Naive B cell (primary cell): ENCODE results near the gene CALM1. TPM values are rescaled to one million over a fixed set of nuclear protein-coding genes. Genes with fewer than 3 reads are reported as not detected.
"Not testable (repeated sequence)": the region's sequence is repeated elsewhere in the genome, so short reads cannot be mapped to it uniquely, and the experiment has no call there.

ENCODE experiments used
- ATAC-seq, 2 donors: fragments of 150-1000 bp; cut with Tn5 transposase; 2 replicates each; pipeline ENCODE4 v1.10.0; 2021; ENCODE audit warnings: low read depth in 2 of 2, mild to moderate bottlenecking in 2 of 2, moderate library complexity in 2 of 2
- DNase-seq: peaks from one replicate; pipeline ENCODE4 v3.0.0; 2022
- H3K27ac Mint-ChIP-seq, 6 donors: one replicate each; pipeline ENCODE4 v1.8.0; 2020 to 2022; ENCODE audit warnings: mild to moderate bottlenecking in 6 of 6, mixed read lengths in 6 of 6, moderate library complexity in 5 of 6, inconsistent platforms in 2 of 6
- H3K27me3 Mint-ChIP-seq, 3 donors: one replicate each; pipeline ENCODE4 v1.8.0; 2021 to 2022; ENCODE audit warnings: mixed read lengths in 3 of 3, mild to moderate bottlenecking in 1 of 3
- H3K36me3 Mint-ChIP-seq, 2 donors: one replicate each; pipeline ENCODE4 v1.8.0; 2020 to 2022; ENCODE audit warnings: mixed read lengths in 2 of 2, inconsistent platforms in 1 of 2, mild to moderate bottlenecking in 1 of 2
- H3K4me1 Mint-ChIP-seq, 3 donors: one replicate each; pipeline ENCODE4 v1.8.0; 2020 to 2022; ENCODE audit warnings: mixed read lengths in 3 of 3, inconsistent platforms in 1 of 3, mild to moderate bottlenecking in 1 of 3, moderate library complexity in 1 of 3
- H3K4me3 Mint-ChIP-seq, 8 donors: one replicate each; pipeline ENCODE4 v1.8.0; 2020 to 2022; ENCODE audit warnings: mild to moderate bottlenecking in 8 of 8, mixed read lengths in 8 of 8, moderate library complexity in 8 of 8, inconsistent platforms in 2 of 8
- H3K9me3 Mint-ChIP-seq, 7 donors: one replicate each; pipeline ENCODE4 v1.8.0; 2020 to 2022; ENCODE audit warnings: mixed read lengths in 7 of 7, mild to moderate bottlenecking in 5 of 7, inconsistent platforms in 2 of 7, moderate library complexity in 1 of 7
- polyA plus RNA-seq, 6 donors: library from polyadenylated mRNA; unstranded; fragments of 300-500 nt; fragmentation: Illumina TruSeq; gene quantifications; one replicate each; pipeline ENCODE4 v1.2.3, GENCODE V29; 2021; ENCODE audit warnings: low read depth in 6 of 6

CALM1 gene
- polyA plus RNA-seq, 6 donors from 2014 or later: 1,004 to 1,312 (median 1,081) TPM

DNA sequence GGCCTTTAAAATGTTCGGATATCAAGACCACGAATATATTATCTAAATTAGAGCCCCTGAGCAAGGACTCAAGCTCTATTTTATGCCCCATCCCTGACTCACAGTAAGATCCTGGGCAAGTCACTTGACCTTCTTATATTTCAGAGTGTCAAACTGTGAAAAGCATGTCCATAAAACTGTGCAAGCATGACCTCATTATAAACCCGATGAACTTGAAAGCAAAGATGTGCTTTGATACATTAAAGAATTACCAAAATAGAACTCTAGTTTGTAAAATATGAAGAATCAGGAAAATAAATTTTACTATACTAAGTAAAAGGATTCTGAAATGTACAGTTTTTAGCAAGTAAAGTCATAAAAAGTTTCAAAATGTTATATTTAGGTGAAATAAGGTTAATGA lies 2.9 kb upstream of the CALM1 start:
- peak overlapping the region in 1 of 8 donors; percentile 30 for H3K4me3 Mint-ChIP-seq
- no peaks in the 10 kb centered on the region for H3K27me3 Mint-ChIP-seq
- H3K27ac Mint-ChIP-seq: no peak overlapping the region
- no peaks in the 10 kb centered on the region for H3K36me3 Mint-ChIP-seq
- DNase-seq (no peak), ATAC-seq (no peak)
- H3K4me1 Mint-ChIP-seq: peaks cover 7 to 12% (median 7%) of the 10 kb centered on the region in 3 donors
- peaks cover 0 to 5% (median 0%) of the 10 kb centered on the region in 7 donors for H3K9me3 Mint-ChIP-seq

DNA sequence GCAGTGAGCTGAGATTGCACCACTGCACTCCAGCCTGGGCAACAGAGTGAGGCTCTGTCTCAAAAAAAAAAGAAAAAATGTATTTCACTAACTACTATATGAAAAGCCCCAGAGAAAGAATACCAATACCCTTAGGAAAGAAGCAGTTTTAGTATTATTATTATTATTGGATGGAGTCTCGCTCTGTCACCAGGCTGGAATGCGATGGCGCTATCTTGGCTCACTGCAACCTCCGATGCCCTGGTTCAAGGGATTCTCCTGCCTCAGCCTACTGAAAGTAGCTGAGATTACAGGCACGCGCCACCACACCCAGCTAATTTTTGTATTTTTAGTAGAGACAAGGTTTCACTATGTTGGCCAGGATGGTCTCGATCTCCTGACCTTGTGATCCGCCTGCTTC lies 2.0 kb upstream of the CALM1 start:
- H3K9me3 Mint-ChIP-seq, DNase-seq, ATAC-seq, H3K27ac Mint-ChIP-seq, H3K36me3 Mint-ChIP-seq, H3K27me3 Mint-ChIP-seq: not testable (repeated sequence)
- Mint-ChIP-seq H3K4me1 (peaks cover 15 to 18% (median 16%) of the 10 kb centered on the region in 3 donors), H3K4me3 (peak overlapping the region in 3 of 8 donors; percentile 12 to 64 (median 54))

DNA sequence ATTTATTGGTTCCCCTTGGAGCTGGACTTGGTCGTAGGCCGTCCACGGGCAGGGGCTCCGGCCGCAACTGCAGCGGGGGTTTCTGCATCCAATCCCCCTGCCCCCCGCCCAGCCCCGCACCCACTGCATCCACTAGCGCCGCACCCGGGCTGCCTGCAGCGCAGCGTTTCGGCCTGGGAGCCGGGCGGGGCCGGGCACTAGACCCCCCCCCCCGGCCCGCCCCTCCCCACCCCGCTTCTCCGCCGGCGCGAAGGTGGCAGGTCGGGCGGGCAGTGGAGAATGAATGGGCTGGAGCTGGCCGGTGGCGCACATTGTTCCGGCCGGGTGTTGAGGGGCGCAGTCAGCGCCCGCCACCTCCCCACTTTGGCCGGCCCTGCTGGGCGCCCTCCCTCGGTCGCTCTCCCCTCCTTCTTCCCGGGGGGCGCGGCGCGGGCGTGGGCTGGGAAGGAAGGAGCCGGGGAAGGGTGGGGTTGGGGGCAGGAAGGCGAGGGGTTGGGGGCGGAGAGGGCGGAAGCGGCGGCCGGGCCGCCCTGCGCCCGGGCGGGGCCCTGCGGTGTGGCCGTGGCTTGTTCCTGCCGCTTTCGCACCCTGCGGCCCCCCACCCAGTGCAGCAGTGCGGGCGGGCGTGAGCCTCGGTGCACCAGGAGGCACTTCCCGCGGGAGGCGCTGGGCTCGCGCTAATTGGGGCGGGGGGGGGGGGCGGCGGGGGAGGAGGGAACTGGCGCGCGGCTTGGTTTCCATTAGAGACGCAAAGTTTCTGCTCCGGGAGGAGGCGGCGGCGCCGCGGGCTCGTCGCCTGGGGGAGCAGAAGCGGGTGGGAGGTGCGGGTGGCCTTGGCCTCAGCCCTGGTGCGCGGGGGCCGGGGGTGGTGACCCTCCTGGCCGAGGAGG lies 841 bp downstream of the CALM1 start:
- H3K4me1 Mint-ChIP-seq: peaks cover 27 to 44% (median 40%) of the 10 kb centered on the region in 3 donors
- DNase-seq (peak; percentile 62), ATAC-seq (peak; percentile 12 to 25)
- H3K27me3 Mint-ChIP-seq: no peaks in the 10 kb centered on the region
- H3K36me3 Mint-ChIP-seq: peaks cover 5 to 14% of the 10 kb centered on the region in 2 donors
- peaks cover 0 to 5% (median 0%) of the 10 kb centered on the region in 7 donors for H3K9me3 Mint-ChIP-seq
- H3K27ac Mint-ChIP-seq: peak overlapping the region; percentile 92 to 99 (median 98)
- peak overlapping the region; percentile 94 to 98 (median 96) for H3K4me3 Mint-ChIP-seq

DNA sequence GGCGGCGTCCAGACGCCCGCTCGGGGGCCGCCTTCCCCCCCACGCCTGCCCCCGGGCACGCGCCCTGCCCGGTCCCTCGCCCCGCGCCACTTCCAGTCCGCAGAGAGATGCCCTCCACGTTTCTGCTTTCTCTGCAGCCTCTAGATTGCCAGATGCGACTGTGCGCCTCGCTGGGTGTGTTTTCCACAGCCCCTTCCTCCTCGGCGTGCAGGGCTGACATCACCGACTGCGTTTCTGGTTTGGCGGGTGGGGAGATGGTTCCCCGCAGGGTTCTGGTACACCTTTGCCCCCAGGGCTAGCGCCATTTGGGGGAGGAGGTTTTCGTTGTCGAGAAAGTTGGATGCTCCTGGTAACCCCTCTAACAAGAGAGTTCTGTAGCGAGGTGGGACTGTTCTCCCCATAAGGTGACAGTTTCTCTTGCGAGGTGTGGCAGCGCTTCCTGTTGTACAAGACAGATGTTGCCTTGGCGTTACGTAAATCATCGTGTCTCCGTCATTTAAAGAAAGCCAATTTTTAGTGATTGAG lies 1.5 kb downstream of the CALM1 start:
- peak; percentile 43 to 48 for ATAC-seq
- Mint-ChIP-seq H3K36me3 (peaks cover 12 to 14% of the 10 kb centered on the region in 2 donors), H3K27ac (peak overlapping the region; percentile 98 to 100 (median 100)), H3K27me3 (no peaks in the 10 kb centered on the region), H3K9me3 (peaks cover 0 to 5% (median 0%) of the 10 kb centered on the region in 7 donors), H3K4me1 (peaks cover 28 to 44% (median 42%) of the 10 kb centered on the region in 3 donors), H3K4me3 (peak overlapping the region; percentile 94 to 99 (median 98))
- DNase-seq: peak; percentile 80

DNA sequence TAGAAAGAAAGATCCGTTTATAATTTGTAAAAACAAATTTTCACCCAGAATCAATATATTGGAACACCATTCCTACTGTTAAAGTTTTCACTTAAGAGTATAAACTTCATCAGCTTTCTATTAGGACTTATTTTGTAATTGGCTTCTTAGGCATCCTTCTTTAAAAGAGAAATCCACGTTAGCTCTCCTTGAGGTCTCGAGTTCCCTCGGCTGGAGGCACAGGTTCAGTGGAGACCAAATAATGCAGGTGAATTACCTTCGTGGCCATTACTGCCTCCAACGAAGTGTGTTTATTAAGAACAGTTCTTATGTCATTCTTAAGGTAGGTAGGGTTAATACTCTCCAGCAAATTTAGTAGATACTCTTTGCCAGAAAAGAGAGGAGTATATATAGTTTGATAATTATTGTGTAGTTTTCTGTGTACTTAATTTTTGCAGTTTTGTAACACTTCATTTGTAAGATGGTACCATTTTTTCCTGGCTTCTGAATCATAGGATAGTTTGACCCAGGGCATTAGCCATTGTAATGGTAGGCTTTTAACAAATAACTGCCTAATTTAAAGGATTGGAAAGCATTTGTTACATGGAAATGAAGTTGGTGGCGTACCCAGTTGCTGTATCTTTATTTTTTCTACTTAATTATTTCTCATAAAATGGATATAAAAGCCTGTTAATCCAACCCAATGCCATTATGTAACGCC lies 2.2 kb downstream of the CALM1 start:
- H3K9me3 Mint-ChIP-seq: peaks cover 0 to 5% (median 0%) of the 10 kb centered on the region in 7 donors
- peaks cover 28 to 47% (median 42%) of the 10 kb centered on the region in 3 donors for H3K4me1 Mint-ChIP-seq
- DNase-seq (no peak), ATAC-seq (no peak)
- H3K36me3 Mint-ChIP-seq: peaks cover 14 to 16% of the 10 kb centered on the region in 2 donors
- H3K27ac Mint-ChIP-seq: peak overlapping the region; percentile 98 to 100 (median 100)
- no peaks in the 10 kb centered on the region for H3K27me3 Mint-ChIP-seq
- H3K4me3 Mint-ChIP-seq: peak overlapping the region; percentile 94 to 99 (median 98)

DNA sequence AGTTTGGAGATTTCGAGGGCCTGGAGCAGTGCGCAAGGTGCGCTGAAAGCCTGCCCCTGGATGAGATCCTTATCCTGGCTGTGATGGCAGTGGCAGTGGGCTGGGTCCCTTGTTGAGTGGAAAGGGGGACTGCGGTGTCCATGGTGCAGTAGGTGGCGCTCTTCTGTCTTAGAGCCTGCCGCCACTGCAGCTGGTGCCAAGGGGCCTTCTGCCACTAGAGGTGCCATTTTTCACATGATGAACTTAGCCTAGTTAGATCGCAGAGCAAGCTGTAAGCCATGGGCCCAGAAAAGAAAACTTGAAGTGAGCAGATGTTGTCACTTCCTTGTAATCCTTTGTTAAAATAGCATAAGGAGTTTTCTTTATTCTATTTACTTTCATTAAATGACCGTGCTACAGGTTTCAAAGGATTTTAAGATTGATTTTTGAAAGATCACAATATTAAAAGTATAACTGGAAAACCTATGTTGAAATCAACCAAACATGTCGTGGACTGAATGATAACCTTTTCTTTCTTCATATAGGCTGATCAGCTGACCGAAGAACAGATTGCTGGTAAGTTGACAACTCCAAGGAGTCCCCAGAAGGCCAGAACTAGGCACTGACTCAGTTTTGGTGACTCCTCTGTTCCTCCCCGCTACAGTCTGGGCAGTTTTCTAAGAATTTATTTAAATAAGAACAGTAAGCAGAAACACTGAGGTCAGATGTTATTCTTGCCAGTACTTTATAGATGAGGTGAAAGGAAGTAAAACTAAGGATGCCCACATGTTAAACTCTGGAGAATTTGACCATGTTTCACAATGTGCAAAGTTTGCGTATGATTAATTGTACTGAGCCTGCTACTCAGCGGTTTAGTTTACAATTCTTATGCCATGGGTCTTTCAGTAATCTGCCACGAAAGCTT lies 3.0 kb downstream of the CALM1 start:
- ATAC-seq: peak; percentile 43 to 46
- Mint-ChIP-seq H3K4me1 (peaks cover 28 to 47% (median 42%) of the 10 kb centered on the region in 3 donors), H3K4me3 (peak overlapping the region; percentile 82 to 99 (median 96)), H3K9me3 (peaks cover 0 to 5% (median 0%) of the 10 kb centered on the region in 7 donors), H3K27me3 (no peaks in the 10 kb centered on the region), H3K27ac (peak overlapping the region; percentile 95 to 100 (median 100)), H3K36me3 (peaks cover 14 to 16% of the 10 kb centered on the region in 2 donors)
- peak; percentile 82 for DNase-seq

DNA sequence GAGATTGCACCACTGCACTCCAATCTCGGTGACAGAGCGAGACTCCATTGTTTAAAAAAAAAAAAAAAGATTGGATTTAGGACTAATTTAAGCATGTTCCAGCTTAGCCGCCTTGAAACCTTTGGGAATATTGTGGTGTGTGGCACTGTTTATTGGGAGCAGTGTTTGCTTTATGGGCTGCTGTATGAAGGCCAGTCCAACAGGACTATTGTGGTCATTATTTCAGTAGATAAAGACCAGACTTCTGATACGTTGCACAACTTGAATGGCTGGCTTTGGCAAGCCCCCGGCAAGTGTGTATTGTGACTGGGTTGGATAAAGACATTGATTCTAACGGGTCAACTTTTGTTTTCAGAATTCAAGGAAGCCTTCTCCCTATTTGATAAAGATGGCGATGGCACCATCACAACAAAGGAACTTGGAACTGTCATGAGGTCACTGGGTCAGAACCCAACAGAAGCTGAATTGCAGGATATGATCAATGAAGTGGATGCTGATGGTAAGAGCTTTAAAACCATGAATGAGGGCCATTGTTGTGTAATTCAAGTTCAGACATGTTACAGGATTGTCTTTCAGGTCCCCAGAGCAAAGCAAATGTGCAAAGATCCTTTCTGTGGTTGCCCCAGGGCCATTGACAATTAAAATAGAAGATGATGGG lies 4.2 kb downstream of the CALM1 start:
- H3K27me3 Mint-ChIP-seq: no peaks in the 10 kb centered on the region
- no peak for ATAC-seq
- peak overlapping the region in 4 of 6 donors; percentile 27 to 80 (median 44) for H3K27ac Mint-ChIP-seq
- H3K36me3 Mint-ChIP-seq: peaks cover 16 to 17% of the 10 kb centered on the region in 2 donors
- no peak for DNase-seq
- H3K4me3 Mint-ChIP-seq: peak overlapping the region in 2 of 8 donors; percentile 0 to 6
- H3K9me3 Mint-ChIP-seq: peaks cover 0 to 5% (median 0%) of the 10 kb centered on the region in 7 donors
- peaks cover 26 to 47% (median 42%) of the 10 kb centered on the region in 3 donors for H3K4me1 Mint-ChIP-seq

DNA sequence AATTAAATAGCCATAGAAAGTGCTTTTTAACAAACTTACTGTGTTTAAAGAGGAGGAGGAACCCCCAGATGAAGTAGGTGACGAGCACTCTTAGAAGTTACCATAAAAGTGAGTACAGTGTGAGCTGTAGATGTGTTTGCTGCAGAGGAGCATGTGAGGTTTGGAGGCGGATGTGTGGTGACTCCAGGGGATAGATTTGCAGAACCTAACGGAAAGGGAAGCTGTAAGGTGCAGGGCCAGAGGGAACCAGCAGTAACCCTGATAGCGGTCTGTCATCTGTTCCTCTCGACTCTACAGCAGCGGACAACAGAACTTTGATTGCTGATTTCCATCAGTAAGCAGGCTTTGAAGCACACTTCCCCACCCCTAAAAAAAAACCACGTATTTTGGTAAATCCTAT lies 5.2 kb downstream of the CALM1 start:
- Mint-ChIP-seq H3K4me3 (peak overlapping the region in 6 of 8 donors; percentile 23 to 69 (median 44)), H3K27me3 (no peaks in the 10 kb centered on the region), H3K4me1 (peaks cover 24 to 47% (median 42%) of the 10 kb centered on the region in 3 donors), H3K9me3 (peaks cover 0 to 4% (median 0%) of the 10 kb centered on the region in 7 donors), H3K27ac (peak overlapping the region; percentile 25 to 92 (median 68)), H3K36me3 (peaks cover 16 to 19% of the 10 kb centered on the region in 2 donors)
- ATAC-seq (no peak), DNase-seq (no peak)

DNA sequence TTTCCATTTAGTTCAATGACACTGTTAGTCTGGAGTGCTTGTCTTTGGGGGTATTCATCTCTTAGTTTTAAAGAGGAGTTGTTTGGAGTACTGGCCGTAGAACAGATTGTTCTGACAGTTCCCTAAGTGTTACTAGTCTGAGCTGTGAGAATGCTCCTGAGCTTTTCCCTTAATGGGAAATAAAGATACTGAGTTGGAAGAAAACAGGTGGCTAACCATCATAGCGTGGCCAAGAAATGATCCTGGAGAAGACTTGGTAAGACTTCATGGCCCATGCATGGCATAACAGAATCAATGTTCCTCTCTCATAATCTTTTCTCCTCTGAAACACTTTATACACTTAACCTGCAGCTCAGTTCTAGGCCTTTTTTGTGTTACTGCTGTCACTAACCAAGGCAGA lies 6.2 kb downstream of the CALM1 start:
- ATAC-seq: no peak
- Mint-ChIP-seq H3K4me1 (peaks cover 24 to 47% (median 42%) of the 10 kb centered on the region in 3 donors), H3K27me3 (no peaks in the 10 kb centered on the region), H3K9me3 (peaks cover 0 to 3% (median 0%) of the 10 kb centered on the region in 7 donors), H3K4me3 (peak overlapping the region in 1 of 8 donors; percentile 33), H3K27ac (peak overlapping the region in 2 of 6 donors; percentile 9 to 53), H3K36me3 (peaks cover 16 to 19% of the 10 kb centered on the region in 2 donors)
- no peak for DNase-seq

DNA sequence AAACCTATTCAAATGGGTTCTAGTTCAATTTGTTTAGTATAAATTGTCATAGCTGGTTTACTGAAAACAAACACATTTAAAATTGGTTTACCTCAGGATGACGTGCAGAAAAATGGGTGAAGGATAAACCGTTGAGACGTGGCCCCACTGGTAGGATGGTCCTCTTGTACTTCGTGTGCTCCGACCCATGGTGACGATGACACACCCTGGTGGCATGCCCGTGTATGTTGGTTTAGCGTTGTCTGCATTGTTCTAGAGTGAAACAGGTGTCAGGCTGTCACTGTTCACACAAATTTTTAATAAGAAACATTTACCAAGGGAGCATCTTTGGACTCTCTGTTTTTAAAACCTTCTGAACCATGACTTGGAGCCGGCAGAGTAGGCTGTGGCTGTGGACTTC lies 8.3 kb downstream of the CALM1 start:
- peaks cover 16 to 19% of the 10 kb centered on the region in 2 donors for H3K36me3 Mint-ChIP-seq
- no peaks in the 10 kb centered on the region for H3K27me3 Mint-ChIP-seq
- H3K4me3 Mint-ChIP-seq: no peak overlapping the region
- DNase-seq (no peak), ATAC-seq (no peak)
- H3K4me1 Mint-ChIP-seq: peaks cover 10 to 32% (median 23%) of the 10 kb centered on the region in 3 donors
- H3K27ac Mint-ChIP-seq: peak overlapping the region in 1 of 6 donors; percentile 24
- H3K9me3 Mint-ChIP-seq: no peaks in the 10 kb centered on the region

DNA sequence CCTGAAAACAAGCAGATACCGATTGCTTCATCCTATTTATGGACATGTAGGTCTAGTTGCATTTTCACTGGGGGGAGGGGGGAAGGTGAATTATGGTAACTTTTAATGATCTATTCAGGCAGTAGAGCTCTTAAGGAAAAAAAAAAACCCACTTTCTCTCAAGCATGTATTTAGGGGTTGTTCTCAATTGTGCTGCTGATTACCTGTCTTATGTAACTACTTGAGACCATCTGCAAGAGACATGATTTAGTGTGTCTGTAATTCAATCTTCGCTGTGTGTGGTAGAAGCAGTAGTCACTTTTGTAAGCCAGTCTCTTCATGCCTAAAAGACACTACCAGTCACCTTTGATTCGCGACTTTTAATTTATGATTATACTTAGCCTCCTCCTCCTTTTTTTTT lies 8.9 kb downstream of the CALM1 start:
- Mint-ChIP-seq H3K27ac (peak overlapping the region in 1 of 6 donors; percentile 63), H3K36me3 (peaks cover 16 to 19% of the 10 kb centered on the region in 2 donors), H3K4me1 (peaks cover 10 to 25% (median 18%) of the 10 kb centered on the region in 3 donors), H3K4me3 (no peak overlapping the region), H3K27me3 (no peaks in the 10 kb centered on the region), H3K9me3 (no peaks in the 10 kb centered on the region)
- no peak for ATAC-seq
- DNase-seq: no peak

DNA sequence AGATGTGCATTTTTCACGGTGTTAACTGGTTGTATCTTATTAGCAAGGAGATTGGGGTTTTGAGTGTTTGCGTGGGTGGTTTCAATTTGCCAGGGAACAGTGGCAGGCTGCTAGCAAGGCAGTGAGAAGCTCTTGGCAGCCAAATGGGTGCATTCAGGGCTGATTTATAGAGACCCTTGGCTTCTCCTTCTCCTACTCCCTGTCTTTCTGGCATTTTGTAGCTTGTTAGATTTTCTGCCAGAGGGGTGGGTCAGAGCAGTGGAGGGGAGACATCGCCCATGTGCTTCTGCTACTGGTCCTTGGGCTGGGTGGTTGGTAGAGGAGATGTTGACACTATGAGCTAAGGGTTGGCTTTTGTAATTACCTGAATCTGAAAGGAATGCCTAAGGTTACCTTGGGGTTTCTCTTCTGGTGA lies 9.6 kb downstream of the CALM1 start:
- Mint-ChIP-seq H3K9me3 (no peaks in the 10 kb centered on the region), H3K27me3 (no peaks in the 10 kb centered on the region), H3K27ac (peak overlapping the region in 2 of 6 donors; percentile 63 to 94), H3K4me3 (no peak overlapping the region), H3K4me1 (peaks cover 10 to 19% (median 13%) of the 10 kb centered on the region in 3 donors), H3K36me3 (peaks cover 14 to 16% of the 10 kb centered on the region in 2 donors)
- ATAC-seq (no peak), DNase-seq (no peak)
